CD8-positive, alpha-beta memory T cell (primary cell): ENCODE data around the gene RSPH4A. TPM values are rescaled to one million over a fixed set of nuclear protein-coding genes. Genes with fewer than 3 reads are reported as not detected.
A peak's percentile ranks its signal among the peaks of the same experiment; 100 is the strongest.

Source experiments
- CTCF ChIA-PET: fragments of 350-600 bp; sonication (Branson Sonifier 250); formaldehyde crosslinking; loops from one replicate; lab custom pipeline; 2021; ENCODE audit warnings: antibody characterized with exemption; lab: Charles Lee
- POLR2A ChIA-PET: fragments of 350-600 bp; sonication (Branson Sonifier 250); formaldehyde crosslinking; loops from one replicate; lab custom pipeline; 2021; ENCODE audit warnings: antibody characterized with exemption; lab: Charles Lee
- DNase-seq, 5 donors: peaks; one replicate each; pipeline versions ENCODE4 v3.0.0 to v3.0.0-alpha.2; 2020 to 2022; ENCODE audit warnings: mixed read lengths in 1 of 5
- H3K27ac ChIP-seq: one replicate; pipeline ENCODE4 v1.7.0; 2013; ENCODE audit warnings: low read depth, mild to moderate bottlenecking, low read length, moderate library complexity
- H3K27me3 ChIP-seq: 2 replicates; pipeline ENCODE4 v1.7.0; 2013; ENCODE audit warnings: low read length, mild to moderate bottlenecking; ENCODE audit not compliant: insufficient read depth, poor library complexity, severe bottlenecking
- H3K36me3 ChIP-seq: 2 replicates; pipeline ENCODE4 v1.7.0; 2013; ENCODE audit warnings: mild to moderate bottlenecking, low read length, moderate library complexity; ENCODE audit not compliant: insufficient read depth
- H3K4me1 ChIP-seq: 2 replicates; pipeline ENCODE4 v1.7.0; 2013; ENCODE audit warnings: mild to moderate bottlenecking, low read length, moderate library complexity; ENCODE audit not compliant: insufficient read depth
- H3K4me3 ChIP-seq: 2 replicates; pipeline ENCODE4 v1.7.0; 2013; ENCODE audit warnings: mild to moderate bottlenecking, low read length
- H3K9me3 ChIP-seq: 2 replicates; pipeline ENCODE4 v1.7.0; 2013; ENCODE audit warnings: mild to moderate bottlenecking, low read length
- H3K27ac Mint-ChIP-seq, 8 donors: one replicate each; pipeline ENCODE4 v1.8.0; 2020 to 2021; ENCODE audit warnings: mixed read lengths in 8 of 8, mild to moderate bottlenecking in 6 of 8, inconsistent platforms in 3 of 8, moderate library complexity in 3 of 8
- H3K27me3 Mint-ChIP-seq, 2 donors: one replicate each; pipeline ENCODE4 v1.8.0; 2020 to 2021; ENCODE audit warnings: mixed read lengths in 2 of 2, mild to moderate bottlenecking in 1 of 2, moderate library complexity in 1 of 2
- H3K36me3 Mint-ChIP-seq, 3 donors: one replicate each; pipeline ENCODE4 v1.8.0; 2020 to 2021; ENCODE audit warnings: mixed read lengths in 3 of 3, inconsistent platforms in 1 of 3, mild to moderate bottlenecking in 1 of 3
- H3K4me1 Mint-ChIP-seq, 3 donors: one replicate each; pipeline ENCODE4 v1.8.0; 2020 to 2021; ENCODE audit warnings: mixed read lengths in 3 of 3, inconsistent platforms in 1 of 3, mild to moderate bottlenecking in 1 of 3
- H3K4me3 Mint-ChIP-seq, 7 donors: one replicate each; pipeline ENCODE4 v1.8.0; 2020 to 2021; ENCODE audit warnings: mixed read lengths in 7 of 7, mild to moderate bottlenecking in 6 of 7, moderate library complexity in 4 of 7, inconsistent platforms in 2 of 7
- H3K9me3 Mint-ChIP-seq, 5 donors: one replicate each; pipeline ENCODE4 v1.8.0; 2020 to 2022; ENCODE audit warnings: mixed read lengths in 5 of 5, mild to moderate bottlenecking in 3 of 5, moderate library complexity in 2 of 5, inconsistent platforms in 1 of 5
- polyA plus RNA-seq: library from polyadenylated mRNA; unstranded; fragments of 300-500 nt; fragmentation: Illumina TruSeq; gene quantifications from one replicate; pipeline ENCODE4 v1.2.3, GENCODE V29; 2021
- total RNA-seq, 2 experiments: library from RNA; stranded (reverse); gene quantifications; one replicate each; pipeline ENCODE4 v1.2.3, GENCODE V29; 2021

The RSPH4A gene
- total and polyA plus RNA-seq, 3 experiments from 2014 or later: 0.11 to 0.28 TPM; not detected in 1

GRCh38 chr6:116575227-116575626, 41.1 kb upstream of the RSPH4A start:
- DNase-seq: no peak
- ChIA-PET CTCF (no interaction called here), POLR2A (no interaction called here)
- Histone ChIP-seq H3K4me1 (peaks cover 25% of the 10 kb centered on the region), H3K36me3 (peaks cover 4% of the 10 kb centered on the region), H3K27me3 (no peaks in the 10 kb centered on the region), H3K4me3 (no peak overlapping the region), H3K9me3 (no peaks in the 10 kb centered on the region), H3K27ac (no peak overlapping the region)
- Mint-ChIP-seq H3K4me3 (peak overlapping the region in 1 of 7 donors; percentile 51), H3K27ac (no peak overlapping the region), H3K4me1 (peaks cover 68 to 87% (median 74%) of the 10 kb centered on the region in 3 donors), H3K9me3 (no peaks in the 10 kb centered on the region), H3K27me3 (peaks cover 0 to 2% of the 10 kb centered on the region in 2 donors), H3K36me3 (peaks cover 0 to 67% (median 7%) of the 10 kb centered on the region in 3 donors)

GRCh38 chr6:116577486-116577885, 38.8 kb upstream of the RSPH4A start:
- no peak for DNase-seq
- H3K27ac ChIP-seq: no peak overlapping the region
- ChIA-PET POLR2A (no interaction called here), CTCF (no interaction called here)
- H3K27me3 ChIP-seq: no peaks in the 10 kb centered on the region
- Mint-ChIP-seq H3K36me3 (peaks cover 3 to 65% (median 9%) of the 10 kb centered on the region in 3 donors), H3K27ac (peak overlapping the region in 1 of 8 donors; percentile 42), H3K4me1 (peaks cover 54 to 72% (median 65%) of the 10 kb centered on the region in 3 donors), H3K9me3 (no peaks in the 10 kb centered on the region), H3K27me3 (peaks cover 0 to 1% of the 10 kb centered on the region in 2 donors), H3K4me3 (peak overlapping the region in 1 of 7 donors; percentile 19)
- peaks cover 4% of the 10 kb centered on the region for H3K36me3 ChIP-seq
- peaks cover 12% of the 10 kb centered on the region for H3K4me1 ChIP-seq
- no peaks in the 10 kb centered on the region for H3K9me3 ChIP-seq
- H3K4me3 ChIP-seq: no peak overlapping the region

GRCh38 chr6:116578335-116578734, 37.9 kb upstream of the RSPH4A start:
- Mint-ChIP-seq H3K9me3 (no peaks in the 10 kb centered on the region), H3K4me3 (no peak overlapping the region), H3K36me3 (peaks cover 3 to 71% (median 9%) of the 10 kb centered on the region in 3 donors), H3K27ac (no peak overlapping the region), H3K4me1 (peaks cover 47 to 64% (median 59%) of the 10 kb centered on the region in 3 donors), H3K27me3 (peaks cover 0 to 1% of the 10 kb centered on the region in 2 donors)
- H3K4me3 ChIP-seq: no peak overlapping the region
- no peaks in the 10 kb centered on the region for H3K9me3 ChIP-seq
- DNase-seq: no peak
- ChIA-PET CTCF (no interaction called here), POLR2A (no interaction called here)
- H3K27me3 ChIP-seq: no peaks in the 10 kb centered on the region
- H3K27ac ChIP-seq: no peak overlapping the region
- H3K4me1 ChIP-seq: peaks cover 3% of the 10 kb centered on the region
- H3K36me3 ChIP-seq: peaks cover 4% of the 10 kb centered on the region

- Histone ChIP-seq H3K4me1 (no peaks in the 10 kb centered on the region), H3K4me3 (no peak overlapping the region), H3K27me3 (no peaks in the 10 kb centered on the region), H3K9me3 (no peaks in the 10 kb centered on the region), H3K36me3 (peaks cover 4% of the 10 kb centered on the region), H3K27ac (no peak overlapping the region)
- peaks cover 3 to 74% (median 13%) of the 10 kb centered on the region in 3 donors for H3K36me3 Mint-ChIP-seq
- no peak for DNase-seq
- H3K4me3 Mint-ChIP-seq: peak overlapping the region in 1 of 7 donors; percentile 18
- H3K27ac Mint-ChIP-seq: peak overlapping the region in 1 of 8 donors; percentile 1
- POLR2A ChIA-PET: no interaction called here
- H3K27me3 Mint-ChIP-seq: peaks cover 0 to 1% of the 10 kb centered on the region in 2 donors
- no peaks in the 10 kb centered on the region for H3K9me3 Mint-ChIP-seq
- H3K4me1 Mint-ChIP-seq: peaks cover 40 to 56% (median 51%) of the 10 kb centered on the region in 3 donors
- CTCF ChIA-PET: interaction anchor here (1.1 kb wide), 1 partner anchor 18 kb away, joined by 4 read pairs; no protein-coding TSS in a partner anchor
Observed at GRCh38 chr6:116579143-116579542, 37.1 kb upstream of the RSPH4A start.

- H3K4me1 Mint-ChIP-seq: peaks cover 36 to 46% (median 46%) of the 10 kb centered on the region in 3 donors
- Histone ChIP-seq H3K36me3 (peaks cover 4% of the 10 kb centered on the region), H3K27ac (no peak overlapping the region), H3K4me3 (no peak overlapping the region), H3K27me3 (no peaks in the 10 kb centered on the region), H3K4me1 (no peaks in the 10 kb centered on the region), H3K9me3 (no peaks in the 10 kb centered on the region)
- peaks cover 10 to 79% (median 11%) of the 10 kb centered on the region in 3 donors for H3K36me3 Mint-ChIP-seq
- CTCF ChIA-PET: interaction anchor here (1.1 kb wide), 1 partner anchor 19 kb away, joined by 4 read pairs; no protein-coding TSS in a partner anchor
- H3K27ac Mint-ChIP-seq: no peak overlapping the region
- POLR2A ChIA-PET: no interaction called here
- peaks cover 0 to 1% of the 10 kb centered on the region in 2 donors for H3K27me3 Mint-ChIP-seq
- no peak for DNase-seq
- H3K4me3 Mint-ChIP-seq: no peak overlapping the region
- no peaks in the 10 kb centered on the region for H3K9me3 Mint-ChIP-seq
Observed at GRCh38 chr6:116580198-116580597, 36.1 kb upstream of the RSPH4A start.

GRCh38 chr6:116586276-116586675, 30.0 kb upstream of the RSPH4A start:
- no peak for DNase-seq
- ChIA-PET CTCF (no interaction called here), POLR2A (no interaction called here)
- H3K36me3 ChIP-seq: peaks cover 13% of the 10 kb centered on the region
- H3K4me3 Mint-ChIP-seq: no peak overlapping the region
- no peak overlapping the region for H3K27ac Mint-ChIP-seq
- H3K27me3 Mint-ChIP-seq: no peaks in the 10 kb centered on the region
- no peak overlapping the region for H3K27ac ChIP-seq
- H3K4me1 ChIP-seq: no peaks in the 10 kb centered on the region
- H3K27me3 ChIP-seq: no peaks in the 10 kb centered on the region
- H3K9me3 Mint-ChIP-seq: no peaks in the 10 kb centered on the region
- peaks cover 21 to 81% (median 27%) of the 10 kb centered on the region in 3 donors for H3K36me3 Mint-ChIP-seq
- peaks cover 4 to 18% (median 7%) of the 10 kb centered on the region in 3 donors for H3K4me1 Mint-ChIP-seq
- no peak overlapping the region for H3K4me3 ChIP-seq
- H3K9me3 ChIP-seq: no peaks in the 10 kb centered on the region

GRCh38 chr6:116586738-116587137, 29.5 kb upstream of the RSPH4A start:
- POLR2A ChIA-PET: no interaction called here
- no peak overlapping the region for H3K27ac Mint-ChIP-seq

GRCh38 chr6:116595247-116595646, 21.0 kb upstream of the RSPH4A start:
- ChIA-PET CTCF (no interaction called here), POLR2A (interaction anchor here (0.5 kb wide), 1 partner anchor 35 kb away, joined by 3 read pairs; no protein-coding TSS in a partner anchor)
- H3K27me3 Mint-ChIP-seq: no peaks in the 10 kb centered on the region
- Histone ChIP-seq H3K4me1 (no peaks in the 10 kb centered on the region), H3K36me3 (peaks cover 17% of the 10 kb centered on the region), H3K9me3 (no peaks in the 10 kb centered on the region), H3K27me3 (no peaks in the 10 kb centered on the region), H3K27ac (no peak overlapping the region), H3K4me3 (no peak overlapping the region)
- H3K4me1 Mint-ChIP-seq: no peaks in the 10 kb centered on the region
- no peaks in the 10 kb centered on the region for H3K9me3 Mint-ChIP-seq
- H3K4me3 Mint-ChIP-seq: no peak overlapping the region
- no peak for DNase-seq
- H3K36me3 Mint-ChIP-seq: peaks cover 35 to 74% (median 36%) of the 10 kb centered on the region in 3 donors
- no peak overlapping the region for H3K27ac Mint-ChIP-seq

More at GRCh38 chr6:116586738-116587137, 29.5 kb upstream of the RSPH4A start:
- no peaks in the 10 kb centered on the region for H3K27me3 ChIP-seq
- Mint-ChIP-seq H3K9me3 (no peaks in the 10 kb centered on the region), H3K27me3 (no peaks in the 10 kb centered on the region), H3K4me1 (peaks cover 4 to 13% (median 6%) of the 10 kb centered on the region in 3 donors), H3K36me3 (peaks cover 21 to 81% (median 27%) of the 10 kb centered on the region in 3 donors), H3K4me3 (no peak overlapping the region)
- no peaks in the 10 kb centered on the region for H3K4me1 ChIP-seq
- no peak for DNase-seq
- no peaks in the 10 kb centered on the region for H3K9me3 ChIP-seq
- CTCF ChIA-PET: interaction anchor here (1.4 kb wide), 1 partner anchor 15 kb away, joined by 3 read pairs; no protein-coding TSS in a partner anchor
- H3K27ac ChIP-seq: no peak overlapping the region
- no peak overlapping the region for H3K4me3 ChIP-seq
- peaks cover 17% of the 10 kb centered on the region for H3K36me3 ChIP-seq
